ENCODE results near the gene LORICRIN.

Gene LORICRIN

GRCh38 chr1:153231785-153232184 lies 27.7 kb upstream of the LORICRIN start:
- no peak overlapping the region for H3K4me3 ChIP-seq (ENCODE audit: low read length)
- no peak for TF ChIP-seq CTCF (conservative IDR thresholded peaks at IDR 0.05; ENCODE audit: low read depth, low read length)
- DNase-seq (ENCODE audit: low read depth) = no peak

DNA sequence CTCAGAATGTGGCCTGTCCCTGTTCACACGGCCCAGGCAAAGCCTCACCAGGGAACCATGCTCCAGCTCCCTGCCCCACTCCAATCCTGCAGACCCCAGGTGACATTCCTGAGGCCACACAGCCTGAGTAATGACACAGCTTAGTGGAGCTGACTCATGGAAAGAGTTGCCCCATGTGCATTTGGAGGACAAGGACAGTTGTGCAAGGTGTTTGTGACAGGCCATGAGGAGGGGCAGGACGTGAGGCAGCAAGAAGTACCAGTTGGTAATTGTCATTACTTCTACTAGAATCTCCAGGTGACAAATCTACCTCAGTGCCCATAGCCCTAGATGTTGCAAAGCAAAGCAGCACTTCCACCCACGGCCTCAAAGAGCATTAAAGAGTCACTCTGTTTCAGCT lies 26.9 kb upstream of the LORICRIN start:
- no peak for DNase-seq (ENCODE audit: low read depth)
- H3K4me3 ChIP-seq (ENCODE audit: low read length) = no peak overlapping the region
- no peak for TF ChIP-seq CTCF (conservative IDR thresholded peaks at IDR 0.05; ENCODE audit: low read depth, low read length)

DNA sequence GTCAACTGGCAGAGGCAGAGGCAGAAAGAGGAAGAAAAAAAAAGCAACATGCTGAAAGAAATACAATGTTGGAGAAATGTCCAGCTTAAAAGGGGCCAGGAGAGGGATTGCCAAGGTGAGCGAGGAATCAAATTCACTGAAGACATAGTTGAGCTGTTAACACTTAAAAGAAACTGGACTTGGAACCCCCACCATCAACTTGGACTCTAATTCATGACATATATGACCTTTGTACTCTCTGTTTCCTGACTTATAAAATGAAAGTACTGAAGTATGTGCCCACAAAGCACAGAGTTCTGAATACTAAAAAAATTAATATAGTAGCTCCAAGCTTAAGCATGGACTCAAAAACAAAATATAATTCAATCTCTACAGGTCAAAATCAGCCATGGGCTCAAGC lies 26.0 kb upstream of the LORICRIN start:
- no peak for TF ChIP-seq CTCF (conservative IDR thresholded peaks at IDR 0.05; ENCODE audit: low read depth, low read length)
- DNase-seq (ENCODE audit: low read depth) = no peak
- H3K4me3 ChIP-seq (ENCODE audit: low read length) = no peak overlapping the region

- no peak for DNase-seq (ENCODE audit: low read depth)
- TF ChIP-seq CTCF (conservative IDR thresholded peaks at IDR 0.05; ENCODE audit: low read depth, low read length) = no peak
- H3K4me3 ChIP-seq (ENCODE audit: low read length) = no peak overlapping the region
Measured at GRCh38 chr1:153238527-153238926, 21.0 kb upstream of the LORICRIN start.

DNA sequence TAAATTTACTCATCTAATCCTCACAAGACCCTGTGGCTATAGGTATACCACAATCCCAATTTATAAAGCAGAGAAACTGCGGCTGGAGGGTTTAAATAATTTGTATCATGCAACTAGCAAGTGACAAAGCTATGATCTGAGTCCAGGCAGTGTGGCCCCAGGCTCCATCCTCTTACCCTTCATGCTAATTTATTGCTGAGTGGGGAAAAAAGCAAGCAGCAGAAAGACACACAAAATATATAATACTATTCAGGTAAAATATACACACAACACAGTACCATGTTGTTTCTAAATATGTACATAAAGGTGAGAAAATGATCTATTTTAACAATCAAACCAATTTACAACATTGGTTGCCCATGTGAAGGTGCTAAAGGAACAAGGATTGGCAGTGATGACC lies 17.3 kb upstream of the LORICRIN start:
- TF ChIP-seq CTCF (conservative IDR thresholded peaks at IDR 0.05; ENCODE audit: low read depth, low read length) = no peak
- H3K4me3 ChIP-seq (ENCODE audit: low read length) = no peak overlapping the region
- DNase-seq (ENCODE audit: low read depth) = no peak

DNA sequence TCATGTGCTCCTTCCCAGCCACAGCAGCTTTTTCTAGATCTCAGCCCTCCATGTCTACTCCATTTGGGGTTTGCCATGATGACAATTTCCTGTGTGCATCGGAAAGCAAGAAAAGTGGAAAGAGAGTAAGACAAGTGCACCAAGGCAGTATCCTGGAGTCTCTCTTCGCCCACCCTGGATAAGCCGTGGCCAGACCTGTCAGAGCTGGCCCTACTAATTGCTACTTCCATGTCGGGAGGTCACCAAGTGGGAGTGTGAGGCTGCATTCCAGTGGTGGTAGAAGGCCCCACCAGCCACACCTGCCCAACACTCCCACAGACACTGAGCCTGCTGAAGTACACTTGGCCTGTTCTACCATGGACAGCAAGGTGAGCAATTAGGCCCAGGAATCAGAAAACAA lies 14.0 kb upstream of the LORICRIN start:
- H3K4me3 ChIP-seq (ENCODE audit: low read length) = no peak overlapping the region
- no peak for DNase-seq (ENCODE audit: low read depth)
- no peak for TF ChIP-seq CTCF (conservative IDR thresholded peaks at IDR 0.05; ENCODE audit: low read depth, low read length)

GRCh38 chr1:153246018-153246417 lies 13.5 kb upstream of the LORICRIN start:
- DNase-seq (ENCODE audit: low read depth) = no peak
- no peak for TF ChIP-seq CTCF (conservative IDR thresholded peaks at IDR 0.05; ENCODE audit: low read depth, low read length)
- H3K4me3 ChIP-seq (ENCODE audit: low read length) = no peak overlapping the region

Data from retinal pigment epithelial cell (primary cell).